ENCODE results near the gene DPAGT1.

Gene DPAGT1

DNA sequence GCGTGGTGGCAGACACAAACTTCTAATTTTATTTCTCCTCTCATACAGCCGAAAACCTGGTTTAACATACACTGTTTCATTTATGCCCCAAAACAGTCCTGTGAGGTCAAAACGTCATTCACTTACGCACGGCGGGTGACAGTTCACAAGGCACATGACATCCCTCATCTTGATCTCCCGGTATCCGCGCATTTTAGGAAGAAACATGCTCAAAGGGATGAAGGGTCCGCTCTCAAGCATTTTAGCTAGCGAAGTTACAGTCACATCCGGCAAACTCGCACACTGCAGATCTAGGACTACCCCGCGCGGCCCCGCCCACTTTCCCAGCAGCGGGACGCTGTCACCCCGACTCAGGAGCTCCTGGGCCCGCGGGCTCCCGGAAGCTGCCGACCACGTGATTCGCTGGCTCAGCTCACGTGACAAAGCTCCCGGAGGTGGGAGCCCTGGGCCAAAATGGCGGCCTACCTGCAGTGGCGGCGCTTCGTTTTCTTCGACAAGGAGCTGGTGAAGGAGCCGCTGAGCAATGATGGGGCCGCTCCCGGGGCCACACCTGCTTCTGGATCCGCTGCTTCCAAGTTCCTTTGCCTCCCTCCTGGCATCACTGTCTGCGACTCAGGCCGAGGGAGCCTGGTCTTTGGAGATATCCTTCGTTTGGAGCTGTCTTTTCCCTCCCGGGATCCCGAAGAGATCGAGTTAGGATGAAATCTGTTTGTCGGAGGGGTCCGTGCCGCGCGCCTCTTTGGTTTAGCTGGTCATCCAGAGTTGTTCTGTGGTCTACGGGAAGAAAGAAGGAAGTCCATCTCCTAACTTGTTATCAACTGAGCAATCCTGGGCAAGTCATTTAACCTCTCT, 34.1 kb downstream of the DPAGT1 start, which contains the start of gene VPS11 (continued):
- TF ChIP-seq, protein P1, sequence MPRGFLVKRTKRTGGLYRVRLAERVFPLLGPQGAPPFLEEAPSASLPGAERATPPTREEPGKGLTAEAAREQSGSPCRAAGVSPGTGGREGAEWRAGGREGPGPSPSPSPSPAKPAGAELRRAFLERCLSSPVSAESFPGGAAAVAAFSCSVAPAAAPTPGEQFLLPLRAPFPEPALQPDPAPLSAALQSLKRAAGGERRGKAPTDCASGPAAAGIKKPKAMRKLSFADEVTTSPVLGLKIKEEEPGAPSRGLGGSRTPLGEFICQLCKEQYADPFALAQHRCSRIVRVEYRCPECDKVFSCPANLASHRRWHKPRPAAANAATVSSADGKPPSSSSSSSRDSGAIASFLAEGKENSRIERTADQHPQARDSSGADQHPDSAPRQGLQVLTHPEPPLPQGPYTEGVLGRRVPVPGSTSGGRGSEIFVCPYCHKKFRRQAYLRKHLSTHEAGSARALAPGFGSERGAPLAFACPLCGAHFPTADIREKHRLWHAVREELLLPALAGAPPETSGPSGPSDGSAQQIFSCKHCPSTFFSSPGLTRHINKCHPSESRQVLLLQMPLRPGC (tag by site-specific recombination; IDR thresholded peaks at IDR 0.05) = 0 out of 2 replicates have a peak, but pooled peaks have one; percentile 15
- no peak for TF ChIP-seq ZNF157 (tag by site-specific recombination; IDR thresholded peaks at IDR 0.05)
- TF ChIP-seq ZNF394 (tag by site-specific recombination; IDR thresholded peaks at IDR 0.05; ENCODE audit: borderline replicate concordance) = no peak; the same call in 1 of the 2 replicates
- TF ChIP-seq ZIC2 (tag by site-specific recombination; IDR thresholded peaks at IDR 0.05) = peak; percentile 47
- TF ChIP-seq ZNF366 (tag by site-specific recombination; conservative IDR thresholded peaks at IDR 0.05) = no peak
- no peak for TF ChIP-seq ZNF416 (tag by site-specific recombination; IDR thresholded peaks at IDR 0.05)
- peak; percentile 44; the same call in 1 of the 2 replicates for TF ChIP-seq ZBTB6 (tag by site-specific recombination; IDR thresholded peaks at IDR 0.05)
- peak; percentile 53; the same call in 1 of the 2 replicates for TF ChIP-seq ZBTB10 (tag by site-specific recombination; IDR thresholded peaks at IDR 0.05)
- TF ChIP-seq ZFP37 (tag by site-specific recombination; IDR thresholded peaks at IDR 0.05) = no peak
- TF ChIP-seq ZNF112 (tag by site-specific recombination; IDR thresholded peaks at IDR 0.05) = no peak
- no peak for TF ChIP-seq ZNF571 (tag by site-specific recombination; IDR thresholded peaks at IDR 0.05)
- no peak for TF ChIP-seq ZNF670 (tag by site-specific recombination; IDR thresholded peaks at IDR 0.05; ENCODE audit: low read depth)
- peak; percentile 83 for TF ChIP-seq ZBTB17 (tag by site-specific recombination; IDR thresholded peaks at IDR 0.05)
- TF ChIP-seq ZNF600 (tag by site-specific recombination; IDR thresholded peaks at IDR 0.05) = no peak
- TF ChIP-seq ZNF488 (tag by site-specific recombination; IDR thresholded peaks at IDR 0.05) = no peak
- no peak for TF ChIP-seq ZNF391 (tag by site-specific recombination; IDR thresholded peaks at IDR 0.05; ENCODE audit: borderline replicate concordance, low read depth)
- no peak for TF ChIP-seq ZNF558 (tag by site-specific recombination; IDR thresholded peaks at IDR 0.05)
- TF ChIP-seq ZNF514 (tag by site-specific recombination; IDR thresholded peaks at IDR 0.05) = no peak
- TF ChIP-seq, protein P2, sequence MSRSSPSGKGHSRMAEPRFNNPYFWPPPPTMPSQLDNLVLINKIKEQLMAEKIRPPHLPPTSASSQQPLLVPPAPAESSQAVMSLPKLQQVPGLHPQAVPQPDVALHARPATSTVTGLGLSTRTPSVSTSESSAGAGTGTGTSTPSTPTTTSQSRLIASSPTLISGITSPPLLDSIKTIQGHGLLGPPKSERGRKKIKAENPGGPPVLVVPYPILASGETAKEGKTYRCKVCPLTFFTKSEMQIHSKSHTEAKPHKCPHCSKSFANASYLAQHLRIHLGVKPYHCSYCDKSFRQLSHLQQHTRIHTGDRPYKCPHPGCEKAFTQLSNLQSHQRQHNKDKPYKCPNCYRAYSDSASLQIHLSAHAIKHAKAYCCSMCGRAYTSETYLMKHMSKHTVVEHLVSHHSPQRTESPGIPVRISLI (tag by site-specific recombination; IDR thresholded peaks at IDR 0.05) = no peak
- peak; percentile 90 for TF ChIP-seq YY2 (tag by site-specific recombination; IDR thresholded peaks at IDR 0.05)
- no peak for TF ChIP-seq ZNF610 (tag by site-specific recombination; IDR thresholded peaks at IDR 0.05; ENCODE audit: borderline replicate concordance)
- no peak for TF ChIP-seq HOXD13 (CRISPR knock-in tag; IDR thresholded peaks at IDR 0.05; ENCODE audit: borderline replicate concordance)
- no peak for TF ChIP-seq ZNF221 (tag by site-specific recombination; IDR thresholded peaks at IDR 0.05; ENCODE audit: borderline replicate concordance)
- TF ChIP-seq ZBTB20 (tag by site-specific recombination; IDR thresholded peaks at IDR 0.05) = peak; percentile 57; the same call in 1 of the 2 replicates
- no peak for TF ChIP-seq ZNF510 (tag by site-specific recombination; IDR thresholded peaks at IDR 0.05; ENCODE audit: insufficient replicate concordance)
- TF ChIP-seq, protein P3, sequence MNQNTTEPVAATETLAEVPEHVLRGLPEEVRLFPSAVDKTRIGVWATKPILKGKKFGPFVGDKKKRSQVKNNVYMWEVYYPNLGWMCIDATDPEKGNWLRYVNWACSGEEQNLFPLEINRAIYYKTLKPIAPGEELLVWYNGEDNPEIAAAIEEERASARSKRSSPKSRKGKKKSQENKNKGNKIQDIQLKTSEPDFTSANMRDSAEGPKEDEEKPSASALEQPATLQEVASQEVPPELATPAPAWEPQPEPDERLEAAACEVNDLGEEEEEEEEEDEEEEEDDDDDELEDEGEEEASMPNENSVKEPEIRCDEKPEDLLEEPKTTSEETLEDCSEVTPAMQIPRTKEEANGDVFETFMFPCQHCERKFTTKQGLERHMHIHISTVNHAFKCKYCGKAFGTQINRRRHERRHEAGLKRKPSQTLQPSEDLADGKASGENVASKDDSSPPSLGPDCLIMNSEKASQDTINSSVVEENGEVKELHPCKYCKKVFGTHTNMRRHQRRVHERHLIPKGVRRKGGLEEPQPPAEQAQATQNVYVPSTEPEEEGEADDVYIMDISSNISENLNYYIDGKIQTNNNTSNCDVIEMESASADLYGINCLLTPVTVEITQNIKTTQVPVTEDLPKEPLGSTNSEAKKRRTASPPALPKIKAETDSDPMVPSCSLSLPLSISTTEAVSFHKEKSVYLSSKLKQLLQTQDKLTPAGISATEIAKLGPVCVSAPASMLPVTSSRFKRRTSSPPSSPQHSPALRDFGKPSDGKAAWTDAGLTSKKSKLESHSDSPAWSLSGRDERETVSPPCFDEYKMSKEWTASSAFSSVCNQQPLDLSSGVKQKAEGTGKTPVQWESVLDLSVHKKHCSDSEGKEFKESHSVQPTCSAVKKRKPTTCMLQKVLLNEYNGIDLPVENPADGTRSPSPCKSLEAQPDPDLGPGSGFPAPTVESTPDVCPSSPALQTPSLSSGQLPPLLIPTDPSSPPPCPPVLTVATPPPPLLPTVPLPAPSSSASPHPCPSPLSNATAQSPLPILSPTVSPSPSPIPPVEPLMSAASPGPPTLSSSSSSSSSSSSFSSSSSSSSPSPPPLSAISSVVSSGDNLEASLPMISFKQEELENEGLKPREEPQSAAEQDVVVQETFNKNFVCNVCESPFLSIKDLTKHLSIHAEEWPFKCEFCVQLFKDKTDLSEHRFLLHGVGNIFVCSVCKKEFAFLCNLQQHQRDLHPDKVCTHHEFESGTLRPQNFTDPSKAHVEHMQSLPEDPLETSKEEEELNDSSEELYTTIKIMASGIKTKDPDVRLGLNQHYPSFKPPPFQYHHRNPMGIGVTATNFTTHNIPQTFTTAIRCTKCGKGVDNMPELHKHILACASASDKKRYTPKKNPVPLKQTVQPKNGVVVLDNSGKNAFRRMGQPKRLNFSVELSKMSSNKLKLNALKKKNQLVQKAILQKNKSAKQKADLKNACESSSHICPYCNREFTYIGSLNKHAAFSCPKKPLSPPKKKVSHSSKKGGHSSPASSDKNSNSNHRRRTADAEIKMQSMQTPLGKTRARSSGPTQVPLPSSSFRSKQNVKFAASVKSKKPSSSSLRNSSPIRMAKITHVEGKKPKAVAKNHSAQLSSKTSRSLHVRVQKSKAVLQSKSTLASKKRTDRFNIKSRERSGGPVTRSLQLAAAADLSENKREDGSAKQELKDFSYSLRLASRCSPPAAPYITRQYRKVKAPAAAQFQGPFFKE (tag by site-specific recombination; IDR thresholded peaks at IDR 0.05; ENCODE audit: borderline replicate concordance) = no peak
